GM20431 (cell line): Measurements from ENCODE around the gene POPDC2.

Source experiments
- in situ Hi-C: fragments of 300-500 bp; cut with MseI, MboI; formaldehyde crosslinking; loops from one replicate; pipeline ENCODE4 v1.15.0; 2020; ENCODE audit warnings: low sequenced_read_pairs; ENCODE audit not compliant: unreplicated experiment

Gene POPDC2

DNA sequence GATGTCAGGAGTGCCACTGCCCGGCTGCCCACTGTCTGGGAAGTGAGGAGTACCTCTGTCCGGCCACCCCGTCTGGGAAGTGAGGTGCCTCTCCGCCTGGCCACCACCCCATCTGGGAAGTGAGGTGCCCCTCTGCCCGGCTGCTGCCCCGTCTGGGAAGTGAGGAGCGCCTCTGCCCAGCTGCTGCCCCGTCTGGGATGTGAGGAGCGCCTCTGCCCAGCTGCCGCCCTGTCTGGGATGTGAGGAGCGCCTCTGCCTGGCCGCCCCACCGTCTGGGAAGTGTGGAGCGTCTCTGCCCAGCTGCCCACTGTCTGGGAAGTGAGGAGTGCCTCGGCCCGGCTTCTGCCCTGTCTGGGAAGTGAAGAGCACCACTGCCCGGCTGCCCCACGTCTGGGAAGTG is 13.5 kb upstream of the POPDC2 start:
- in situ Hi-C loops = no loop called here

DNA sequence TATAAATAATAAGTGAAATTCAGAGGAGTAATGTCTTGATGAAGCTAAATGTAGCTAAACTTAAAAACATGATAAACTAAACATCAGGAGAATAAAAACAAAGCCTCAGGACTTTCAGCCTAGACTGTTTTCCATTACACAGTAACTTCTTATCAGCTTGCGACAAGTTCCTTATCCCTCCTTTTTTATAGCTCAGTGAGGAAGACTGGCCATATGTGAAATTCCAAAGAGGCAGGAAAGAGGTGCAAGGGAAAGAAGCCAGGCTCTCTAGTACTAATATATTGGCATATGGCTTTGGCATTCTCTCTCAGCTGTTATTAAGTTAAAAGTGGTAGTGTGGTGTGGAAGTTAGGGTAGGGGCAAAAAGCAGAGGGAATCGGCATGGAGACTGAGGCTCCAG is 12.4 kb upstream of the POPDC2 start:
- in situ Hi-C loops = no loop called here

DNA sequence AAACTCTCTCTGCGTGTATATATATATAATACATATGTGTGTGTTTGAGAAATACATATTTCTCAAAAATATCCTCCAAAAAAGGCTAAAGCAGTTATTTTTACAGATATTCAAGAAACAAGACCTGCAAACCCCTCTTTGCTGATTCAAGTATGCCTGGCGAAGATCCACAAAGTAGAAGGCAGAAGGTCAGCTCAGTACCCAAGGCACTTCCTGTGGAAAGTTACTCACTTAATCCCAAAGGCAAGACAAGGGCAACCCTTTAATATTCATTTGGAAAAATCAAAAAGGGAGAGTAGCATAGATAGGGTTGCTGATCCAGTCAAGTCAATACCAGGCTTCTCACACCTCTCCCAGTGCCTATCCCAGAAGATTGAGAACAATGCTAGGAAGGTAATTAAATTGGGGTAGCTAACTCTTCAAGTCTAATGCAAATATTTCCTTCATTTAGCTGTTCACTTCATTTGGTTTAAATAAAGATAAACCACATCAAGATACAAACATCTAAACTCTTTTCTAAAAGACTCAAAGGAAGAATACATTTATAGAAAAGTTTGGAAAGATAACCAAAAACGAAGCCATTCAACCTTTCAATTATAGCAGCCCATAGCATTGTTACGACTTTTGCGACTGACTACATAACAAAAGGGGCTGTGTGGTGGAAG is 9.6 kb upstream of the POPDC2 start:
- in situ Hi-C loops = no loop called here

DNA sequence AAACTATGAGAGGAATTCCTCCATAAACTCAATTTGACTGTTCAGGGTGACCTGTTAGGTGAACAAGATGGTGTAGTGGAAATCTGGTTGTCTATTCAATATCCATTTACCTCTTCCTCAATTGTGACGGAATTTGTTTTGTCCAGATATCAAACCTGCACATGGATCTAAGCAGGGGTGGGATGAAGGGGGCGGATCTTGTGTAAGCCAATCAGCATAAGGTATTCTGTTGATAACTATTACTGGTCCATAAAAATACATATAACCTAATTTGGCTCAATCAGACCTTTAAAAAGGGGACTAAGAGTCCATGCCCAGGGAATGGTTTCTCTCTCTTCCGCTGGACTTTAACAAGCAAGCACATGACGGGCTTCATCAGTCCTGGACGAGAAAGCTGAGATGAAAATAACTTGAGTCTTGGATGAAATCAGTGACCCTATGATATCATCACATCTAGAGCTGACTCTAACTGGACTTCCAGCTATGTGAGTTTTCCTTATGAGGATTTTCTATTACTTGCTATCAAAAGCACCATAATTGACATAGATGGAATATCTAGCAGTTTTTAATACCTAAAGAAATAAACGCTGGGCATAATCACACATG is 5.7 kb upstream of the POPDC2 start:
- in situ Hi-C loops = no loop called here

DNA sequence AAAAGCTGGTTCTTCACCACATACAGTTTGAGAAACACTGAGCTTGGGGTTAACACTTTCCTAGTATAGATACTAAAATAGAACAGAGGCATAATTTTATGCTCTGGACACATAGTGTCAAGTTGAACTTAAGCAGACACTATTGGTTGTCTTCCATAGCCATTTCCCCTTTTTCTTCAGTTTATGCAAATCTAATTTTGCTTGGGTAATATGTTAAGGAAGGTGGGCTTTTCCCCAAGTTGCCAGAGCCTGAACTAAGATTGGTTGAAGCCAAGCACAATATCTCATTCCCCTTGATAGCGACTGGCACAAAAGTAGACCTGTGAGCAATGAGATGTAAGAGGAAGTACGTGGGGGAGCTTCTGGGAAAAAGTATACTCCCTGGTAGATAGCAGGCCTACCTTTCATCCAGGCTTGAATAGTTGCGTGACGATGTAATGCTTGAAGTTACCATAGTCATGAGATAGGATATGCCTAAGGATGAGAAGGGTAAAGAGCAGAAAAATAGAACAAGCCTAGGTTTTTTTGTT is 4.5 kb upstream of the POPDC2 start:
- in situ Hi-C loops = no loop called here

DNA sequence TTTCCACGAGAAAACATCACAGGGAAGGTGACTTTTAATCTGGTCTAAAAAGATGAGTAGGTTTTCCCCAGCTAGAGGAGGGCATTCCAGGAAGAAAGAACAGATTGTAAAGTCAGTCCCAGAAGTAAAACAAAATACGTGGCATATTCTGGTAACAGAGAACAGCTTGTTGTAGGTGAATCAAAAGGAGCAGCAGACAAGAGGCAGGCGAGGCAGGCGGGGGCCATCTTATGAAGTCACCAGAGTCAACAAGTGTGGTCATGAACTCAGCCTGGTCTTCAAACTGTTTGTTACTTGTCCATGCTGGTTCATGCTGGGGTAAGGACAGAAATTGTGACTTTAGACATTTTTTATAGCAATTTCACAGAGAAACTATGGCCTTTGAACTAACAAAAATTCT is 4.0 kb upstream of the POPDC2 start:
- in situ Hi-C loops = no loop called here

DNA sequence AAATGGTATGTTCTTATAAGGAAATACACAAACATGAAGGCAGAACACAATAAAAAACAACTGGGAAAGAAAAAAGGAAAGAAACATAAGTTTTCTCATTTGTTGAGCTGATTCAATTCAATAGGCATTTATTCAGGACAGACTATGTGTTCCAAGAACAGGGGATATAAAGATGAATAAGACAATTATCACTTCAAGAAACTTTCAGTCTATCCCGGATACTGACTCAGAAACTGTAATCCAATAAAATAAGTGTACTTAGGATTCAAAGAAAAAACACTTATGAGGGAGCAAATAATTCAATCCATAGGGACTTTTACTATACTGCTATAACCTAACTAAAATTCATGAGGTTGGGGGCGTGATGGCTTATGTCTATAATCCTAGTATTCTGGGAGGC is 3.5 kb upstream of the POPDC2 start:
- in situ Hi-C loops = no loop called here

DNA sequence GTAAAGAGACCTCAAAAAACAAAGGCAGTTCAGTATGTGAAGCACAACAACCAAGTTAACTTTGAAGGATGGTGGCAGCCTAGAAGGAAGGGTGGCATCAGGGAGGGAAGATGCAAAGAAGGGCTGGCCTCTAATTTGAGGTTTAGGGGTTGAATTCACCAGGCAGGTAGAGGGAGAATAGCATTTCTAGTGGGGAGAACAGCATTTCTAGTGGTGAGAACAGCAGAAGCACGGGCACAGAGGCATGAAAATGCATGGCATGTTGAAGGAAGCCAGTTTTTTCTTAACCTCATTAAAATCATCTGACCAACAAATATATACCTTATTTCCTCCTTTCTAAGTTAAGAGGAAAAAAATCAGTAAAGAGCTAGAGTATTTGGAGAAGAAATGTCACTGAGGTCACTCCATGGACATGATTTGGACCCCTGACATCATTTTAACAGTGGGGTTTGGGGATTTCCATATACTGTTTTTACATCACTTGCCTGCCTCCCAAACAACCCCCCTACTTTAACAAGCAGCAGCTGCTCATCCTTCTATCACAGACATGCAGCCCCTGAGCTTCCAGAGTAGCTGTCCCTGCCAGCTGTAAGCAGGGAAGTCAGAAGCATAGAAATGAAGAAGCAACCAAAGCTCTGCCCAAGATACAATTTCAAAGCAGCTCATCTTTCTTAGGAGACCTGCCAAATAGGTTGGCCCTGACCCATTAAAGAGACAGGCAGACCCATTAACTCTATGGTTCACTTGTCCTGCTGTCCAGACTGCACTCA is 2.4 kb upstream of the POPDC2 start:
- in situ Hi-C loops = no loop called here

DNA sequence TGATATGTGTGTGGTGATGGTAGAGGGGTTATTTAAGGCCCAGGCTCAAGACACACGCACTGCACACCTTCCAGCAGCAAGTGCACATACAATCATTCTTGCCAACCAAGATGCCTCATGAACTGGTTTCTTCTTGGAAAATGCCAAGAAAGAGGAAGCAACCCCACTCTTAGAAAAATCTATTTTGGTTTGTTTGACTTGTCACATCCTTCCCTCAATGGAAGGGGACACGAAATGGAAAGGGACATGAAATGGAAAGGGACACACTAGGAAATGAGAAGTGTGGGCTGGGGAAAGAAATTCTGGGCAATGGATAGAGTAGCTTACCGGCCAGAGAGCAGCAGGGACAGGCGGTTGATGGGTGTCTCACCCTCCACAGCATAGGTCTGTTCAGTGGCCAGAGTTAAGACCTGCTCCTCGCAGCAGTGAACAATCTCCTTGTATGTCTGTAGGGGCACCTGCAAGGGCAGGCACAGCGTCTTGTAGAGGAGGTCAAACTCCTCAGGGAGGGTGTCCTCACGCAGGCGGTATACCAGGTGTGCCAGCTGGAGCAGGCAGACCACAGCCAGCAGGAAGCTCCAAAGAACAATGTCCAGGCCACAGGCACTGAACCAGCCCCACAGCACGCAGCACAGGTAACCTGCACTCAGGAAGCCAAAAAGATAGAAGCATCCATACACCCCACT is 640 bp downstream of the POPDC2 start:
- in situ Hi-C loops = no loop called here

DNA sequence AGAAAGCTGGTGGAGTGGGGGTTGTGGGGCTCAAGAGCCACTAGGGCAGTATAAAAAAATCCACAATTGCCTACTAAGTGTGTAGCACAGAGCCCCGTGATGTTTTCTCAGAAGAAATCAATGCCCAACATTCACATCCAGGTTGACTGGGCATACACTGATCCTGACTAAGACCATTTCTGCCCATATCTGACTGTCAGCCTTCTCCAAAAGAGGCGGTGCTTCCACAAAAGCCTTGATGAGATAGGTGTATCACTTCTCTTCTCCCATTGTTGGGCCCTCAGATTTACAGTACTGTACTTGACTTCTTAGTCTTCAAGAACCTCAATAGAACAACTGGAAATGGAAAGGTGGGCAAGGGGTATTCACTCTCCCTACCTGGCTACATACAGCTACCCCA is 1.4 kb downstream of the POPDC2 start:
- in situ Hi-C loops = no loop called here

DNA sequence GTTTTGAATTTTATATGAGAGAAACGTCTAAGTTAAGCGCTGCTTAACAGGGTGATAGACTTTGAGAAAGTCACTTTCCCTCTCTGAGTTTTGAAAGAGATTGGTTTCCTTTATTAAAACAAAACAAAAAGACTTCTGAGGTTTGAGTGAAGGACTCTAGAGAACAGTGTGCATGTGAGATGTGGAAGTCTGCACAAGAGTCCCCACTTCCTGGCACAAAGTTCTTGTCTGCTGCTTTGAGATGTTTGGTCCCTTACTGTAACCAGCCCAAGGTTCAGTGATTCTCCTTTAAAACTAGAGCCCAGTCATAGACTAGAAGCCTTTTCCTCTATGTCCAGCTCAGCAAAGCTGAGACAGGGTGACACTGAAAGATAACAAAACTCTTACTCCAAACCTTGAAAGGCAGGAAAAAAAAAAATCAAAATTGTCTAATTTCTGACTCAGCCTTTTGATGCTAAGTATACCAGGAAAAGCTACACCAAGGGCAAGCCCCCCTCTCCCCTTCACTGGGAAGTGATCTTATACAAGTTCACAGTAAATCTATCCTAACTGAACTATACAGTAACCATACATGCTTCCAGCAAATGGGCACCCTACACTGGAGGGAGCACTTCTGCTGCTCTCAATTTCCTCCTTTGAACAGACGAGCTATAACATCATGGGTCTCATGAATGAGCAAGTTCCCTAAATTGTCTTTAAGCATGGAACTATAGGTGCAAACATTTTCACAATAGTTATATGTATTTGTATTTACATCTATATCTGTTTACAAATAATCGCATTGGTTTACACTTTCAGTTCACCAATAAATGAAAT is 2.3 kb downstream of the POPDC2 start:
- in situ Hi-C loops = no loop called here

DNA sequence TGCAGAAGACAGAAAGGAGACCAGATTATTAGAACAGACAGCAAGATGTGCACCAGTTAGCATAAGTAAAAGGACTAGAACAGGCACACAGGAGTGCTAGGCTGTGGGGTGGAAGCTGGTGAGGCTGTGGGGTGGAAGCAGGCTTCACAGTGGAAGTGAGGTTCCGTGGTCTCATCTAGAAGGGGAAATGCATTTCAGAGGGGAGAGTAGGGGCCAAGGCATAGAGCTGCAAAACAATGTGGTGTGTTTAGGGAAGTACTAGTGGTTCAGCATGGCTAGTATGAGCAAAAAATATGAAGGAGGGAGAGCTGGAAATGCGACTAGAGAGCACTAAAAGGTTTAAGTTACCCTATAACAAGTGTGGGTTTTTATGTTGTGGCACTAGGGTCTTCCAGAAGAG is 6.5 kb downstream of the POPDC2 start:
- in situ Hi-C loops = no loop called here

DNA sequence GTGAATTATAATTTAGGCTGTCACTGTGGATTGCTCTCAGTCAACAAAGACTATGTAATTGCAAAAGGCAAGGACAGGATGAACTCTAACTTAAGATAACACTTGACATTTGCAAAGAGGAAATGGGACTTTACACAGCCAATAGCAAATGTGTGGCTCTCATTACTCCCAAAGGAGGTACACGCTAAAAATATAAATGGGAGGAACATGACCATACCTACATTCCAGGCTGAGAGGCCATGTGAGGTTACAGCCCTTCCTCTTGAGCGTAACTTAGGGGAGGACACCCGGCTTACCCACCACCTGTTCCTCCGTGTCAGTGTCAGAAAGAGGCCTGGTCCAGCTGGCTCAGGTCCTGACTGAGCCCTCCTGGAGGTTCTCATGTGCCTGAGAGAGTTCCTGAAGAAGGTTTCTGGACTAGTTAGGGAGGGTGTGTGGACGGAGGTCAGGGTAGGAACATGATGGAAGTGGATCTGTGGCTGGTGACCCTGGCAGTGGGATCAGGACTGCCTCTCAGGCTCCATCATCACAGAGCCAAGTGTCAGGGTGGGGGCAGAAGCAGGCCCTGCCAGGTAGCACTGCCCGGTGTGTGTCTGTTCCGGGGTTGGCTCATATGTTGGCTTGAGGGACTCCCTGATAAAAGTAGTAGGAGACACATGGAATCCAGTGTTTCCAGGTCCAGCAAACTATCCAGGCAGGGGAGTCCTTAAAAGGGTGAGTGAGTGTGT is 7.9 kb downstream of the POPDC2 start:
- in situ Hi-C loops = no loop called here

DNA sequence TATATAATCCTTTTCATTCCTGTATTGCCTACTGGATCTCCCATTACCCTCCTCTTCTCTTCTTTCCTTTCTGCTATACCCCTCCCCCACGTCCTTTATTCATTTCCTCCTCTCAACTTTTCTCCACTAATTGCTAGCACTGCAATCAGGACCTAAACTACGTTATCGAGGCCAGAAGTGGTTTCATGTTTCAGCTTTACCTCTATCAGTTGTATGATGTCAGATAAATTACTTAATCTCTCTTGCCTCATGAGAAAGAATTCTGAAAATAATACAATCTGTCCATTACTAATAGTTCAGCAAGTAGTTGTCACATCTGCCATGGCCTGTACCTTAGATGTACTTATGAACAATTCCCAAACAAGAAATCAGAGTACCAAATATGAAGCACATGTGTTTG is 10.6 kb downstream of the POPDC2 start:
- in situ Hi-C loops = no loop called here

DNA sequence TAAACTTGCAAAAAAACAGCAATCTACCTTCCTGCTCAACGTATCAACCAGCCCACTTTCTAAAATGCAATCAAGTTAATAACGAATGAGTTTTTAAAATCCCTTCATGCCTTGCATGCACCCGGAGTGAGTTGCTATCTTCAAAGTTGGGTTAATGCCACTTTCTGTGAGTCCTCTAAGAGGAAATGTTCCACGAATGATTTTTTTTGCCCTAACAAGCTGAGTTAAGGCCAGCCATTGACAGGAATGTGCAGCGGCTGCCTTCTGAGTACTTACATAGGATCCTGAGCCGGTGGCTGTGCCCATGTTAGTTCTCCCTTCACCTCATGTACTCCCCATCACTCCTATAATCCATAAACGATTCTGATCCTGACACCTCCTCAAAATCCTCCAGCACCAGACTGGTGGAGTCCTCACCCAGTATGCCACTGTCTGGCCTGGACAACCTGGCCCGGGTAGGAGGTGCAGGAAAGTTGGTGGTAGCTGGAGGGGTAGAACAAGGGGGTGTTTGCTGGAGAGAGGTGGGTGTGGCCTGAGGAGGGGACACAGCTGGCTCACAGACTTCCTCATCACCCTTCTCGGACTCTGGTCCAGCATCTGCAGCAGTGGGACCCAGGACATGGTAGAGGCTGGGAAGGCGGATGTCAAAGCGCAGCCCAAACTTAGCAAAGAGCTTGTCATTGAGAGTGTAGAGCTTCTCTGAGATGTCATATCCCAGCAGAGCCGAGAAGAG is 12.4 kb downstream of the POPDC2 start:
- in situ Hi-C loops = no loop called here

DNA sequence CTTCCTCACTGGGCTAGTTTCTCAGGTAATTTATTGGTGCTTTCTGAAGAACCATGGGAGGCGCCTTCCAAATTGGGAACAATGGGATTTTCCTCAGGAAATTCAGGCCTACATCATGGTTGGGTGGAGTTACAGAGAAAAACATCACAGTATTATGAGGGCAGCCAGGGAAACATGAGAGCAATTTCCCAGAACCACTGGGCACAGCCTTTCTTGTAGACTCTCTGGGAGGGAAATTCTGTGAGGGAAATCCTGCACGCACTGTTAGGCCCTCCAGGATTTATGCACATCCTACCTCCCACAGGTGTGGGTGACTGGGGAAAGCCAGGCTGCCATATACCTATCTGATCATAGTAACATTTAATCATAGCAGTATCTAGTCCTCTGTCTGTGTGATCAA is 13.2 kb downstream of the POPDC2 start:
- in situ Hi-C loops = no loop called here

DNA sequence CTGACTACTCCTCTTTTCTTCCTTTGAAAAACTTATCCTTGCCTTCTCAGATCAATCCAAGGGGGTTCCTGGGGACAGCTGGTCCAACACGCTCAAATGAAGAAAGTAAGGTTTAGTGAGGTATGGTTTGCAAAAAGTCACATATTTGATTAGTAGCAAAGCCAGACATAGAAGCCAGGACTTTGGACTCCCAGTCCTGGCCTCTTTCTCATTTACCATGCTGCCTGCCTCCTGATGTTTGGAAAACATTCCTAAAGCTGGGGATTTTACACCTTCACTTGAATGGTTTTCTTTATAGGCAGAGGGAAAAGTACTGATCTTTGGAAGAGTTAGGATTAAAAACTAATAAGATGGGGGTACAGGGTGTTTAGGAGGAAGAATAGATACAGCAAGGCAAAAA is 14.6 kb downstream of the POPDC2 start:
- in situ Hi-C loops = no loop called here

DNA sequence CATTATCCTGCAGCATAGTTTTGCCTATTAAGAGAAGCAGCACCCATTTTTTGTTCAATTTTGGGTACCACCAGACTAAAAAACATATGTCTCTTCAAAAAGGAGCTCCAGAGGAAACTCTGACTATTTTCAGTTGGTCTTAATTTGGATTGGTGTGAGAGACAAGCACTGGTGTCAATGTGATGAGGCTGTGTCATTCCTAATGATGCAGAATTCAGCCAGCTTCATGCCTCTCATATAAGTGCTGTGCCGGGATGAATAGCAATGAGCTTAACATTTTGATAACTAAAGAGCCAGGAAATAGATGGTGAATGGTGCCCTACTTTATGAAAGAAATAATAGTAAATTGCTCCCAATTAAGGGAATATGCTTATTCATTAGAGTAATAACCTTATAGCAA is 15.9 kb downstream of the POPDC2 start:
- in situ Hi-C loops = no loop called here

DNA sequence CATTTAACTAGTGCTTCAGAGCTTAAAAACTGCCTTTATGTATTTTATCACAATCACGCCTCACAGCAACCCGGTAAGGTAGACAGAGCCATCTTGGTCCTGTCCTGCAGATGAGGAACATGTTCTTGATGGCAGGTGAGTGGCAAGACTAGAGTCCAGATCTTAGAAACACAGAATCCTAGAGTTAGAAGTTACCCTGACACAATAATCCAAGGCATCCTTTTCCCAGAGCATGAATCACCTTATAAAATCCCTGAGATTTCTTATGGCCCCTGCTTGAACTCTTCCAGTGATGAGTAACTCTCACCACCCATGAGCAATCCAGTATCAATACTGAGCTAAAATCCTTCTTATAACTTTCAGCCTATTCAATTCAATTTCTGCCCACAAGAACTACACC is 16.9 kb downstream of the POPDC2 start:
- in situ Hi-C loops = no loop called here
